Measurements from ENCODE around the gene BDKRB2.

BDKRB2 gene

GRCh38 chr14:96274122-96274521, 69.5 kb downstream of the BDKRB2 start:
- no peak for DNase-seq

DNA sequence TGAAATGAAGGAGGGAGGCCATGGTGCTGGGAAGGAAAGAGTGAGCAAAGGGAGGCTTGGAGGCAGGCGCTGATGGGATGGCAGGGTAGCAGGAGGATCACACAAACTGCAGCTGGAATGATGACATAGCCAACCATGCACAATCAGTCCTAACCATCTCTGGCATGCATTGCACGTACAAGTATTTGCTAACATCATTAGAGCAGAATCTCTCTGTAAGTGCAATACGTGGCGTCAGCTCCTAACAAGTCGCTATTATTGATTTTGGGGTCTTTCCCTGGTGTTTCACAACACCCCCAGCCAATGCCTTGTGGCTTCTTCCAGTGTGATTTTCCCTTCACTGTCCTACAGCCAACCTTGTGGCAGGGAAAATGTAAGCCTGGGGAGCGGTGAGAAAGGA, 69.9 kb downstream of the BDKRB2 start:
- peak; percentile 88 for DNase-seq

GRCh38 chr14:96275177-96276112, 70.8 kb downstream of the BDKRB2 start:
- DNase-seq: peak; percentile 78

- DNase-seq: no peak
Observed at GRCh38 chr14:96277890-96278289, 73.3 kb downstream of the BDKRB2 start.

DNA sequence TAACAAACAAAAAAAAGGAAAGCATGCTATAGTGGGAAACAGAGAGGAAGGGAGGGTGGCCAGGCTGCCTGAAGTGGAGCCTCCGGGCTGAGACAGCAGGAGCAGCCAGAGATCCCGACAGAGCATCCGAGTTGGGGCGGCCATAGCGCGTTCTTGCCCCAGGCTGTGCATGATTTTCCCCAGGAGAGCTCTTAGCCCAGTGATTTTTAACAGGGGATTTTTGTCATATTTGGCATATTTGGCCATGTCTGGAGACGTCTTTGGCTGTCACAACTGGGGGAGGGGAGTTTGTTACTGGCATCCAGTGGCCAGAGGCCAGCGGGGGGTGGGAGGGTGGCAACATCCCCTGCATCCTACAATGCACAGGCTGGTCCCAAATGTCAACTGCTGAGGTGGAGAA, 74.9 kb downstream of the BDKRB2 start:
- DNase-seq: no peak

GRCh38 chr14:96280104-96280503, 75.5 kb downstream of the BDKRB2 start:
- DNase-seq: no peak

GRCh38 chr14:96281486-96281885, 76.8 kb downstream of the BDKRB2 start:
- DNase-seq: no peak

DNA sequence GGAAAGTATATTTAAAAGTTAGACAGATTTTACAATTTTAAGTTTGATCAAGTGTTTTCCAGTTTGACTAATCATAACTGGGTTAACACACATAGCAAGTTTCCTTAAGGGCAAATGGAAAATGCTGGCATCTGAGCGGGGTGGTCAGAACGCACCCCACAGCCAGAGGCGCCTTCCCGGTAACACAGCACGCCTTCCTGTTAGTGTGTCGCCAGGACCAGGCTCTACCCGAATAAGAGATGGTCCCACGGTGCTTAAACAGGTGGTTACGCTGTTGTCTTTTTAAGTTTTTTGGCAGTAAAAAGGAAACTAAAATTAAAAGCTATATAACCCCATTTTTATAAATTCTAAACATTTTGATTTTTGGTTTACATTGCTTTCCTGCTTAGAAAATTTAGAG, 79.4 kb downstream of the BDKRB2 start:
- no peak for DNase-seq

DNA sequence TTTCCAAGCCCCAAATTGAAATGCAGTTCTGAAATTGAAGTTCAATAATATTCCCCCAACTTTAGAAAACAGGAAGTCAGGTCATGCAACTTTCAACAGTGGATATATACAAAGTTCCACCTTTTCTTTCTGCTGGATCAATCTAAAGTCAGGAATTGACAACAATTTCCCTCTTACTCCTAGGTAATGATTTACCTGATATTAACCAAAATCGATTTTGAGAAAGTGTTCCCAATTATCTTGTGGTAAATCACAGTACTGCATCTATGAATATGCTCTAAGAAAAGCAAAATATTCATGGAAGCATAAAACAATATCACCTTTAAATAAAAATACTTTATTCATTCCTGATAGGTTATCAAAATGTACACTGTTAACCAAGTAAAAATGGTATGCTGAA, 79.8 kb downstream of the BDKRB2 start:
- DNase-seq: no peak

DNA sequence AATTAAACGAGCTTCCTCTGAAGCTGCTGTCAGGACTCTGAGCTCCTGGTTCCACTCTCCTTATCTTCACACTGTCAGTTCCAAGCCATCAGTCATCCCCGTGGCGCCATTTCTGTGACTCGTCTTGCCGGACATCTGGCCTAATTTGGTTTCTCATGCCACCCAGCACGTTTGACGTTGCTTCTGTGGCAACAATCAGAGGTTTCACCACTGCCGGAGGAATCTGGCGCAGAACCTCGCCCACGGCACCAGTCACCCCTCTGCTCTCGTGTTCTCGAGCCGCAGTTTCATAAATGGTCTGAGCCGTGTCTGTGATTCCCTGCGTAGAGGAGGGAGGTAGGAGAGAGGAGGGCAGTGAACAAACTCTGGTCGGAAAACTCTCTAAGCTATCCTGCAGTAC, 81.0 kb downstream of the BDKRB2 start:
- no peak for DNase-seq

GRCh38 chr14:96286251-96286650, 81.6 kb downstream of the BDKRB2 start:
- no peak for DNase-seq

- DNase-seq: no peak
Observed at GRCh38 chr14:96287856-96288255, 83.2 kb downstream of the BDKRB2 start.

All from fibroblast of upper back skin (primary cell).